Mesendoderm (in vitro differentiated cells): Measurements from ENCODE around the gene ZNF334.

Experiments used
- DNase-seq: peaks from one replicate; pipeline ENCODE4 v3.0.0; 2013
- H2AK5ac ChIP-seq: 2 replicates; pipeline ENCODE4 v1.6.1; 2013; ENCODE audit warnings: low read length, inconsistent platforms
- H2BK120ac ChIP-seq: 2 replicates; pipeline ENCODE4 v1.6.1; 2013; ENCODE audit warnings: low read depth, mild to moderate bottlenecking, low read length, moderate library complexity, mixed read lengths
- H2BK15ac ChIP-seq: replicated peaks from 2 replicates; pipeline ENCODE4 v1.6.1; 2013; ENCODE audit warnings: low read depth, mild to moderate bottlenecking, moderate library complexity
- H2BK5ac ChIP-seq: 2 replicates; pipeline ENCODE4 v1.6.1; 2013; ENCODE audit warnings: low read length, inconsistent platforms
- H3K18ac ChIP-seq: 2 replicates; pipeline ENCODE4 v1.6.1; 2013; ENCODE audit warnings: mild to moderate bottlenecking, low read length, mixed read lengths
- H3K23ac ChIP-seq: one replicate; pipeline ENCODE4 v1.6.1; 2013; ENCODE audit warnings: low read length
- H3K27ac ChIP-seq: 2 replicates; pipeline ENCODE4 v1.5.1; 2013; ENCODE audit warnings: low read depth, mild to moderate bottlenecking, inconsistent platforms, low read length, moderate library complexity
- H3K27me3 ChIP-seq: 2 replicates; pipeline ENCODE4 v1.6.1; 2013; ENCODE audit warnings: low read length, control low read depth, mild to moderate bottlenecking, inconsistent platforms; ENCODE audit not compliant: insufficient read depth, poor library complexity
- H3K36me3 ChIP-seq: 2 replicates; pipeline ENCODE4 v1.6.1; 2013; ENCODE audit warnings: low read length, inconsistent platforms; ENCODE audit not compliant: control insufficient read depth, insufficient read depth
- H3K4ac ChIP-seq: one replicate; pipeline ENCODE4 v1.6.1; 2013; ENCODE audit warnings: low read depth, mild to moderate bottlenecking, low read length, moderate library complexity
- H3K4me1 ChIP-seq: 2 replicates; pipeline ENCODE4 v1.6.1; 2013; ENCODE audit warnings: low read depth, low read length, inconsistent platforms; ENCODE audit not compliant: control insufficient read depth
- H3K4me2 ChIP-seq: 2 replicates; pipeline ENCODE4 v1.6.1; 2013; ENCODE audit warnings: low read length
- H3K4me3 ChIP-seq: 2 replicates; pipeline ENCODE4 v1.5.1; 2013; ENCODE audit warnings: mild to moderate bottlenecking, low read length
- H3K56ac ChIP-seq: one replicate; pipeline ENCODE4 v1.6.1; 2013; ENCODE audit warnings: low read length
- H3K79me1 ChIP-seq: 2 replicates; pipeline ENCODE4 v1.6.1; 2013; ENCODE audit warnings: low read length, inconsistent platforms
- H3K79me2 ChIP-seq: 2 replicates; pipeline ENCODE4 v1.6.1; 2013; ENCODE audit warnings: mild to moderate bottlenecking, low read length; ENCODE audit not compliant: control insufficient read depth, insufficient read depth
- H3K9ac ChIP-seq: 2 replicates; pipeline ENCODE4 v1.6.1; 2013; ENCODE audit warnings: low read length, inconsistent platforms
- H4K5ac ChIP-seq: one replicate; pipeline ENCODE4 v1.6.1; 2013; ENCODE audit warnings: low read length
- H4K8ac ChIP-seq: one replicate; pipeline ENCODE4 v1.6.1; 2013; ENCODE audit warnings: low read depth, mild to moderate bottlenecking, control low read depth, low read length, moderate library complexity
- WGBS: extraction: QIAGEN DNeasy Blood & Tissue Kit; methylation state at CpG from one replicate; pipeline ENCODE4 v1.1.7; 2013; ENCODE audit warnings: low lambda C conversion rate, missing lambda C conversion rate; ENCODE audit not compliant: insufficient coverage; ENCODE audit errors: extremely low coverage; 5-methylcytosine and 5-hydroxymethylcytosine counted together

The ZNF334 gene

GRCh38 chr20:46482864-46483263 lies 30.5 kb downstream of the ZNF334 start:
- Histone ChIP-seq H2BK15ac (no peak overlapping the region), H2BK5ac (no peak overlapping the region), H4K8ac (no peak overlapping the region), H3K4me2 (no peak overlapping the region), H2BK120ac (no peak overlapping the region), H3K79me2 (no peaks in the 10 kb centered on the region), H3K4ac (no peak overlapping the region), H3K23ac (no peak overlapping the region), H3K36me3 (no peaks in the 10 kb centered on the region), H3K9ac (no peak overlapping the region), H3K4me3 (no peak overlapping the region), H3K18ac (no peak overlapping the region), H3K27ac (no peak overlapping the region), H3K79me1 (no peaks in the 10 kb centered on the region), H3K27me3 (no peaks in the 10 kb centered on the region), H4K5ac (no peak overlapping the region), H3K4me1 (no peaks in the 10 kb centered on the region), H3K56ac (no peak overlapping the region), H2AK5ac (no peak overlapping the region)
- DNase-seq = no peak
- no CpG with 5 or more reads among the region's 2 CpGs for WGBS

- no peak overlapping the region for H3K27ac ChIP-seq
- H3K27me3 ChIP-seq = no peaks in the 10 kb centered on the region
- H4K5ac ChIP-seq = no peak overlapping the region
- no peak overlapping the region for H2BK120ac ChIP-seq
- H3K4me1 ChIP-seq = no peaks in the 10 kb centered on the region
- no peak overlapping the region for H3K23ac ChIP-seq
- H2BK5ac ChIP-seq = no peak overlapping the region
- no peak for DNase-seq
- H3K79me1 ChIP-seq = no peaks in the 10 kb centered on the region
- no CpG with 5 or more reads among the region's 1 CpG for WGBS
- H3K56ac ChIP-seq = no peak overlapping the region
- no peak overlapping the region for H4K8ac ChIP-seq
- H3K9ac ChIP-seq = no peak overlapping the region
- no peak overlapping the region for H2AK5ac ChIP-seq
- no peaks in the 10 kb centered on the region for H3K79me2 ChIP-seq
- no peak overlapping the region for H3K18ac ChIP-seq
- H3K4ac ChIP-seq = no peak overlapping the region
- H2BK15ac ChIP-seq = no peak overlapping the region
- H3K36me3 ChIP-seq = no peaks in the 10 kb centered on the region
- H3K4me3 ChIP-seq = no peak overlapping the region
- no peak overlapping the region for H3K4me2 ChIP-seq
Observed at GRCh38 chr20:46477640-46478039, 35.7 kb downstream of the ZNF334 start.

DNA sequence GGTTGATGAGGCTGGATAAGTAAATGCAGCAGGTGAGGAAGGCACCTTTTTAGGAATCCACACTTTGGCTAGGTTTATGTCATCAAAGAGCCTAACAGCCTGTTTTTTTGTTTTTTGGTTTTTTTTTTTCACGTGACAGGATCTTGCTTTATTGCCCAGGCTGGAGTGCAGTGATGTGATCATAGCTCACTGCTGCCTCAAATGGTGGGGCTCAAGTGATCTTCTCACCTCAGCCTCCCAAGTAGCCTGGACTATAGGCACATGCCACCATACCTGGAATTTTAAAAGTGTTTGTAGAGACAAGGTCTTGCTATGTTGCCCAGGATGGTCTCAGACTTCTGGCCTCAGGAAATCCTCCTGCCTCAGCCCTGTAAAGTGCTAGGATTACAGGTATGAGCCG lies 36.1 kb downstream of the ZNF334 start:
- H2BK120ac ChIP-seq = no peak overlapping the region
- no CpG with 5 or more reads among the region's 2 CpGs for WGBS

DNA sequence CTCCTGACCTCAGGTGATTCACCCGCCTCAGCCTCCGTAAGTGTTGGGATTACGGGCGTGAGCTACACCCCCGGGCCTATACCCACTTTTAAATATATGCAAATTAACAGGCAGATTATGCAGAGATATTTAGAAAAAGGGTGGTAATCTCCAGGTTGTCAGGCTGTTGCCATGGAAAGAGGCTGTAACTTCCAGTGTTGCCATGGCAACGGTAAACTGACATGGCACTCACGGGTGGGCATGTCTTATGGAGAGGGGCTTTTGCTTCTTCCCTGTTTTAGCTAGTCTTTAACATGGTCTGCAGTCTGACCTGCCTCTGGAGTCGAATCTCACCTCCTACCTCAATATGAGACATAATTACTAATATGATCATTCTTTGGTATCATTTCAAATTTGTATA lies 44.9 kb downstream of the ZNF334 start:
- H3K9ac ChIP-seq = no peak overlapping the region
- no peaks in the 10 kb centered on the region for H3K79me1 ChIP-seq
- H2BK120ac ChIP-seq = no peak overlapping the region
- no peak overlapping the region for H2AK5ac ChIP-seq
- H3K4me1 ChIP-seq = no peaks in the 10 kb centered on the region
- no peak overlapping the region for H3K4me2 ChIP-seq
- H3K4me3 ChIP-seq = no peak overlapping the region
- no peaks in the 10 kb centered on the region for H3K27me3 ChIP-seq
- no peak overlapping the region for H4K8ac ChIP-seq
- WGBS = no CpG with 5 or more reads among the region's 8 CpGs
- no peaks in the 10 kb centered on the region for H3K36me3 ChIP-seq
- H2BK5ac ChIP-seq = no peak overlapping the region
- H3K23ac ChIP-seq = no peak overlapping the region
- no peak overlapping the region for H2BK15ac ChIP-seq
- no peak overlapping the region for H3K27ac ChIP-seq
- H4K5ac ChIP-seq = no peak overlapping the region
- no peak overlapping the region for H3K4ac ChIP-seq
- no peak overlapping the region for H3K56ac ChIP-seq
- no peaks in the 10 kb centered on the region for H3K79me2 ChIP-seq
- peak; percentile 68 for DNase-seq
- no peak overlapping the region for H3K18ac ChIP-seq

More for the DNA sequence above, 36.1 kb downstream of the ZNF334 start:
- Histone ChIP-seq H4K5ac (no peak overlapping the region), H3K79me1 (no peaks in the 10 kb centered on the region), H3K79me2 (no peaks in the 10 kb centered on the region), H3K9ac (no peak overlapping the region), H3K27me3 (no peaks in the 10 kb centered on the region), H2AK5ac (no peak overlapping the region), H4K8ac (no peak overlapping the region), H3K4me3 (no peak overlapping the region), H3K36me3 (no peaks in the 10 kb centered on the region), H3K56ac (no peak overlapping the region), H3K27ac (no peak overlapping the region), H3K4ac (no peak overlapping the region), H2BK15ac (no peak overlapping the region), H3K18ac (no peak overlapping the region), H3K4me1 (no peaks in the 10 kb centered on the region), H3K23ac (no peak overlapping the region), H3K4me2 (no peak overlapping the region), H2BK5ac (no peak overlapping the region)
- DNase-seq = no peak

GRCh38 chr20:46464451-46464850 lies 48.9 kb downstream of the ZNF334 start:
- Histone ChIP-seq H3K79me1 (no peaks in the 10 kb centered on the region), H4K8ac (no peak overlapping the region), H2BK120ac (no peak overlapping the region), H3K36me3 (no peaks in the 10 kb centered on the region), H3K4ac (no peak overlapping the region), H2AK5ac (no peak overlapping the region), H3K9ac (no peak overlapping the region), H3K56ac (no peak overlapping the region), H3K4me1 (no peaks in the 10 kb centered on the region), H3K23ac (no peak overlapping the region), H3K27me3 (no peaks in the 10 kb centered on the region), H3K4me3 (no peak overlapping the region), H3K18ac (no peak overlapping the region), H2BK5ac (no peak overlapping the region), H2BK15ac (no peak overlapping the region), H3K4me2 (no peak overlapping the region), H4K5ac (no peak overlapping the region), H3K27ac (no peak overlapping the region), H3K79me2 (no peaks in the 10 kb centered on the region)
- WGBS = no CpG with 5 or more reads among the region's 3 CpGs
- no peak for DNase-seq

GRCh38 chr20:46463852-46464251 lies 49.5 kb downstream of the ZNF334 start:
- Histone ChIP-seq H3K56ac (no peak overlapping the region), H2BK5ac (no peak overlapping the region), H3K4me2 (no peak overlapping the region), H3K9ac (no peak overlapping the region), H3K79me2 (no peaks in the 10 kb centered on the region), H2BK120ac (no peak overlapping the region), H4K5ac (no peak overlapping the region), H3K27me3 (no peaks in the 10 kb centered on the region), H3K23ac (no peak overlapping the region), H2BK15ac (no peak overlapping the region), H3K4me3 (no peak overlapping the region), H3K36me3 (no peaks in the 10 kb centered on the region), H3K27ac (no peak overlapping the region), H3K79me1 (no peaks in the 10 kb centered on the region), H4K8ac (no peak overlapping the region), H2AK5ac (no peak overlapping the region), H3K4me1 (no peaks in the 10 kb centered on the region), H3K18ac (no peak overlapping the region), H3K4ac (no peak overlapping the region)
- WGBS = no CpG with 5 or more reads among the region's 4 CpGs
- DNase-seq = no peak
